Heart right ventricle (tissue), 16 donors: ENCODE results near the gene SLC39A6. TPM values are rescaled to one million over a fixed set of nuclear protein-coding genes. Genes with fewer than 3 reads are reported as not detected.

ENCODE experiments used
- ATAC-seq, 8 donors: fragments of 200-7000 bp; cut with Tn5 transposase; one replicate each; pipeline ENCODE4 v1.9.1; 2020; ENCODE audit warnings: mild to moderate bottlenecking in 8 of 8, moderate library complexity in 8 of 8, moderate number of reproducible peaks in 1 of 8
- DNase-seq, 2 donors: peaks; one replicate each; pipeline ENCODE4 v3.0.0-alpha.2; 2020
- H3K27ac ChIP-seq, 10 donors: fragments of 200-600 bp; sonication (generic) in 2 of 10; one replicate each; pipeline versions ENCODE4 v1.5.0 to v1.8.0; 2020 to 2022; ENCODE audit warnings: mild to moderate bottlenecking in 3 of 10
- H3K27me3 ChIP-seq, 7 donors: fragments of 200-600 bp; one replicate each; pipeline ENCODE4 v1.8.0; 2021 to 2022; ENCODE audit warnings: mild to moderate bottlenecking in 2 of 7
- H3K36me3 ChIP-seq, 9 donors: fragments of 200-600 bp; sonication (generic) in 1 of 9; one replicate each; pipeline versions ENCODE4 v1.5.0 to v1.8.0; 2020 to 2022; ENCODE audit warnings: mild to moderate bottlenecking in 2 of 9
- H3K4me1 ChIP-seq, 9 donors: fragments of 200-600 bp; sonication (generic) in 1 of 9; one replicate each; pipeline versions ENCODE4 v1.5.0 to v1.8.0; 2020 to 2022; ENCODE audit warnings: mild to moderate bottlenecking in 4 of 9
- H3K4me3 ChIP-seq, 10 donors: fragments of 200-600 bp; sonication (generic) in 2 of 10; one replicate each; pipeline versions ENCODE4 v1.5.0 to v1.8.0; 2020 to 2022; ENCODE audit warnings: mild to moderate bottlenecking in 7 of 10, moderate library complexity in 2 of 10
- H3K9me3 ChIP-seq, 11 donors: fragments of 200-600 bp in 10 of 11; sonication (generic) in 2 of 11; one replicate each; pipeline versions ENCODE4 v1.5.0 to v1.8.0; 2013 to 2022; ENCODE audit warnings: mild to moderate bottlenecking in 2 of 11, control low read depth in 1 of 11, moderate library complexity in 1 of 11
- CTCF ChIP-seq, 9 donors: fragments of 200-600 bp; sonication (generic) in 2 of 9; IDR thresholded peaks; one replicate each; pipeline versions ENCODE4 v1.5.0 to v1.8.0; 2021 to 2022; ENCODE audit warnings: antibody characterized with exemption in 9 of 9, mild to moderate bottlenecking in 5 of 9, moderate library complexity in 1 of 9
- WGBS, 2 donors: extraction: QIAGEN DNeasy Blood & Tissue Kit; methylation state at CpG; one replicate each; pipeline ENCODE4 v1.1.7; 2013; ENCODE audit warnings: inconsistent platforms in 1 of 2; 5-methylcytosine and 5-hydroxymethylcytosine counted together
- intact Hi-C, 10 donors: fragments of 100-400 bp; cut with DNase I; formaldehyde crosslinking; loops; one replicate each; pipeline versions ENCODE4 v1.11.1 to v1.14.2; 2022
- polyA plus RNA-seq, 2 donors: library from polyadenylated mRNA; stranded (reverse); fragments of 200-250 nt; gene quantifications; one replicate each; pipeline ENCODE4 v1.2.3, GENCODE V29; 2013
- total RNA-seq, 10 donors: library from RNA; stranded (reverse); fragmentation: NEBNext Ultra II Directional in 3 of 10; extraction: Animal tissue kit (Norgen Biotek cat#: 25700) in 3 of 10; gene quantifications; one replicate each; pipeline versions ENCODE4 v1.2.1 to v1.2.4, GENCODE V29; 2021 to 2023
- donor health status: Arrhythmogenic right ventricular cardiomyopathy.
- donor health status: ischemic (EF 13 %, LVEDD 7.1; RV severe dilation, severe dysfunction).
- donor health status: healthy with polysubstance abuse.
- donor health status: DM: no; HTN: yes; CAD: no.
- donor health status: DM: no; HTN: no; CAD: no.
- donor health status: ischemic (EF 25% LVEDD 6.9; RV normal size, moderate dysfunction).
- donor health status: ischemic (EF 25% LVEDD 5.7; RV mildly dilated, moderate dysfunction).
- donor health status: healthy.
- donor health status: DM: yes; HTN: yes; CAD: no.
- donor health status: Ischemic cardiomyopathy.
- donor health status: ischemic (EF 35%, LVEDD 5.7; RV mildly dilated, moderate dysfunction).
- donor health status: nonischemic (EF 11% LVEDD 7.7; RV severe dilation, severe dysfunction).
- donor health status: DM: yes; HTN: yes; CAD: no.
- donor health status: PGD.
- donor health status: ischemic (EF 29% LVEDD 5.4; RV normal size, mild dysfunction).
- donor health status: nonischemic (EF 23%, LVEDD 6.1; RV moderate dilation, normal function).

SLC39A6 gene
- total and polyA plus RNA-seq, 12 donors: 3.5 to 18.4 (median 12.7) TPM

- H3K27ac ChIP-seq: no peak overlapping the region
- no peak overlapping the region for H3K4me3 ChIP-seq
- no peak for TF ChIP-seq CTCF (IDR thresholded peaks at IDR 0.05)
- DNase-seq (no peak), ATAC-seq (no peak)
- 83 to 88% methylated on average over 4 of the region's 4 CpGs for WGBS, 2 donors
- H3K4me1 ChIP-seq: no peaks in the 10 kb centered on the region
- intact Hi-C loops: no loop called here
- H3K27me3 ChIP-seq: no peaks in the 10 kb centered on the region
- H3K36me3 ChIP-seq: peaks cover 0 to 97% (median 24%) of the 10 kb centered on the region in 9 donors
- no peaks in the 10 kb centered on the region for H3K9me3 ChIP-seq
Observed at GRCh38 chr18:36114251-36114650, 14.9 kb downstream of the SLC39A6 start.

DNA sequence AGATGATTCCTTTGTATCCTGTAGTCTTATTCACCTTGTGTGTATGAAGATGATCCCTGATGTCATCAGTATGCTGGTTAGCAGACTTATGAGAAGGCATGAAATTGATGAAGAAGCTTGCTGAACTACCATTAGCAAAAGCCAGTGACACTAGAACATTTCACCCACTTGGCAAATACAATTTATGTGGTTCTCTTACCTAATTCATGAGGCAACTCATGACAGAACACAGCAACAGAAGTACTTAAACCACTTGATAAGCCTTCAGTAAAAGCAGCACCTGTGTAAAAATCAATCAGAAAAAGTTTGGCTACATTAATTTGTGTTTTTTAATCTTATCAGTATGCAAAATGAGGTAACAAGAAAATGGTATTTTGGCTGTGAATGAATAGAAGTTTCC, 16.8 kb downstream of the SLC39A6 start:
- Histone ChIP-seq H3K9me3 (no peaks in the 10 kb centered on the region), H3K4me3 (no peak overlapping the region), H3K4me1 (no peaks in the 10 kb centered on the region), H3K27me3 (no peaks in the 10 kb centered on the region), H3K27ac (no peak overlapping the region), H3K36me3 (peaks cover 0 to 91% (median 24%) of the 10 kb centered on the region in 9 donors)
- intact Hi-C loops: no loop called here
- ATAC-seq (no peak), DNase-seq (no peak)
- TF ChIP-seq CTCF (IDR thresholded peaks at IDR 0.05): no peak

DNA sequence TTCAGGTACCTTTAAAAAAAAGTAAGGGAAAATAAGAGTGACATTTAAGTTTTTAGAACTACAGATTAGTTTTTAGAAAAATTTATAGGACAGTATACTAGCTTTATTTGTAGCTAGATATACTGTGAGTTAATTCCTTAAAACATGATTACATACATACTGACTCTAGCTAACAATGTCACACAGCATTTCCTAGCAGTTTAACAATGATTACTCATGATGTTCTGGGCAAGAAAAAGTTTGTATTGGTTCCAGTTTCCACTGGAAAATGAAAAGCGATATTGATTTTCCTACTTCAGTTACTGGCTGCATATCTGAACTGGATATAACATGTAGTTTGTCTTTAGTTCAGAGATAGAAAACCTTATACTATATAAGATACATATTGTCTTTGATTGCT, 19.4 kb downstream of the SLC39A6 start:
- no peak overlapping the region for H3K4me3 ChIP-seq
- no peak for ATAC-seq
- 98 to 99% methylated on average over 1 of the region's 1 CpG for WGBS, 2 donors
- H3K27ac ChIP-seq: no peak overlapping the region
- no peaks in the 10 kb centered on the region for H3K27me3 ChIP-seq
- intact Hi-C loops: no loop called here
- H3K36me3 ChIP-seq: peaks cover 0 to 67% (median 23%) of the 10 kb centered on the region in 9 donors
- no peak for TF ChIP-seq CTCF (IDR thresholded peaks at IDR 0.05)
- H3K4me1 ChIP-seq: no peaks in the 10 kb centered on the region
- DNase-seq: no peak
- H3K9me3 ChIP-seq: no peaks in the 10 kb centered on the region

- no peaks in the 10 kb centered on the region for H3K4me1 ChIP-seq
- no peak for ATAC-seq
- WGBS, 2 donors: 94 to 96% methylated on average over 5 of the region's 5 CpGs
Observed at GRCh38 chr18:36108601-36109000, 20.5 kb downstream of the SLC39A6 start.

More at GRCh38 chr18:36108601-36109000, 20.5 kb downstream of the SLC39A6 start:
- no peak for DNase-seq
- H3K36me3 ChIP-seq: peaks cover 0 to 56% (median 11%) of the 10 kb centered on the region in 9 donors
- H3K27me3 ChIP-seq: no peaks in the 10 kb centered on the region
- no peak overlapping the region for H3K4me3 ChIP-seq
- no peak overlapping the region for H3K27ac ChIP-seq
- intact Hi-C loops: no loop called here
- no peak for TF ChIP-seq CTCF (IDR thresholded peaks at IDR 0.05)
- no peaks in the 10 kb centered on the region for H3K9me3 ChIP-seq
